Measurements from ENCODE around the gene EML4.
"Not testable (repeated sequence)": the region's sequence is repeated elsewhere in the genome, so short reads cannot be mapped to it uniquely, and the experiment has no call there.

The EML4 gene, protein sequence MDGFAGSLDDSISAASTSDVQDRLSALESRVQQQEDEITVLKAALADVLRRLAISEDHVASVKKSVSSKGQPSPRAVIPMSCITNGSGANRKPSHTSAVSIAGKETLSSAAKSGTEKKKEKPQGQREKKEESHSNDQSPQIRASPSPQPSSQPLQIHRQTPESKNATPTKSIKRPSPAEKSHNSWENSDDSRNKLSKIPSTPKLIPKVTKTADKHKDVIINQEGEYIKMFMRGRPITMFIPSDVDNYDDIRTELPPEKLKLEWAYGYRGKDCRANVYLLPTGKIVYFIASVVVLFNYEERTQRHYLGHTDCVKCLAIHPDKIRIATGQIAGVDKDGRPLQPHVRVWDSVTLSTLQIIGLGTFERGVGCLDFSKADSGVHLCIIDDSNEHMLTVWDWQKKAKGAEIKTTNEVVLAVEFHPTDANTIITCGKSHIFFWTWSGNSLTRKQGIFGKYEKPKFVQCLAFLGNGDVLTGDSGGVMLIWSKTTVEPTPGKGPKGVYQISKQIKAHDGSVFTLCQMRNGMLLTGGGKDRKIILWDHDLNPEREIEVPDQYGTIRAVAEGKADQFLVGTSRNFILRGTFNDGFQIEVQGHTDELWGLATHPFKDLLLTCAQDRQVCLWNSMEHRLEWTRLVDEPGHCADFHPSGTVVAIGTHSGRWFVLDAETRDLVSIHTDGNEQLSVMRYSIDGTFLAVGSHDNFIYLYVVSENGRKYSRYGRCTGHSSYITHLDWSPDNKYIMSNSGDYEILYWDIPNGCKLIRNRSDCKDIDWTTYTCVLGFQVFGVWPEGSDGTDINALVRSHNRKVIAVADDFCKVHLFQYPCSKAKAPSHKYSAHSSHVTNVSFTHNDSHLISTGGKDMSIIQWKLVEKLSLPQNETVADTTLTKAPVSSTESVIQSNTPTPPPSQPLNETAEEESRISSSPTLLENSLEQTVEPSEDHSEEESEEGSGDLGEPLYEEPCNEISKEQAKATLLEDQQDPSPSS

DNA sequence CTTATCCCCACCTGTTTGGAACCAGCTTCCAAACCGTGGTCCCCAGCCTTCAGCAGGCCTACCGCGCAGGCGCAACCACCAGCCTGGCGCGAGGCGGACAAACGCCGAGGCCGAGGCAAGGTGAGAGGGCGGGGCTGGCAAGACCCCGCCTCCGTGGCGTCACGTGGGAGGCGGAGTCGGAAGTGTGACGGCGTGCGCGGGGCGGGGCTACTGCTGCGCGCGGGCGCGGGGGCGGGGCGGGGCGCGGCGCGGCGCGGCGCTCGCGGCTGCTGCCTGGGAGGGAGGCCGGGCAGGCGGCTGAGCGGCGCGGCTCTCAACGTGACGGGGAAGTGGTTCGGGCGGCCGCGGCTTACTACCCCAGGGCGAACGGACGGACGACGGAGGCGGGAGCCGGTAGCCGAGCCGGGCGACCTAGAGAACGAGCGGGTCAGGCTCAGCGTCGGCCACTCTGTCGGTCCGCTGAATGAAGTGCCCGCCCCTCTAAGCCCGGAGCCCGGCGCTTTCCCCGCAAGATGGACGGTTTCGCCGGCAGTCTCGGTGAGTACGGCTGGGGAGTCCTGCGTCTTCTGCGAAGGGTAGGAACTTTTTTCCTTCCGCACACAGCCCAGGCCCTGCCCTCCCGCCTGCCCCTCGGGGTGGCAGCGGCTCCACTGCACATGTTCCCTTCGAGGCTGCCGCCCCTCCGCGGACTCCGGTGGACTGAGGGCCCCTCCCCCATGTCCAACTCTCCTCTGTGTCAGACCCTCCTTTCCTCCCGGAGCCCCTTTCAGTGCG, at the start of gene EML4:
TSS of gene EML4 (plus strand) at position 254 of the 774 bp plus-strand sequence. CDS start at position 513, 259 bp downstream.
- DNase-seq: peak; percentile 73

DNA sequence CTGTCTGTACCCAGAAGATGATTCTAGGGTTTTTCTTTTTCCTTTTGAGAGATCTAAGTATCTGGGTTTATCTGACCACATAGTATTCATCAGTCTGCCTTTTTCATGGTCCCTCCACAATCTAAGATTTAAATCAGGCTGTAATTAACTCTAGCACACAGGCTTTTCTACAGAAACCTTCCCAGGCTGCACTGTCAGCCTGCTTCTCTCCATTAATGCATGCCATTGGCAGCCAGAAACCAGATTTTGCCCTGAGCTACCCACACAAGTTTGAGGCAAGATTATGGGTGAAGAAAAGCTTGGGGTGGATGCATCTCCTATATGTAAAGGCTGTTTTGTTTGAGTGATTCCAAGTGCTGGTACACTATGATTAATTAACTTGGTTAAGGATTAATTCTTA, 45.7 kb upstream of the EML4 start:
- DNase-seq: no peak

GRCh38 chr2:42124011-42124785, 45.0 kb upstream of the EML4 start:
- DNase-seq: no peak

DNA sequence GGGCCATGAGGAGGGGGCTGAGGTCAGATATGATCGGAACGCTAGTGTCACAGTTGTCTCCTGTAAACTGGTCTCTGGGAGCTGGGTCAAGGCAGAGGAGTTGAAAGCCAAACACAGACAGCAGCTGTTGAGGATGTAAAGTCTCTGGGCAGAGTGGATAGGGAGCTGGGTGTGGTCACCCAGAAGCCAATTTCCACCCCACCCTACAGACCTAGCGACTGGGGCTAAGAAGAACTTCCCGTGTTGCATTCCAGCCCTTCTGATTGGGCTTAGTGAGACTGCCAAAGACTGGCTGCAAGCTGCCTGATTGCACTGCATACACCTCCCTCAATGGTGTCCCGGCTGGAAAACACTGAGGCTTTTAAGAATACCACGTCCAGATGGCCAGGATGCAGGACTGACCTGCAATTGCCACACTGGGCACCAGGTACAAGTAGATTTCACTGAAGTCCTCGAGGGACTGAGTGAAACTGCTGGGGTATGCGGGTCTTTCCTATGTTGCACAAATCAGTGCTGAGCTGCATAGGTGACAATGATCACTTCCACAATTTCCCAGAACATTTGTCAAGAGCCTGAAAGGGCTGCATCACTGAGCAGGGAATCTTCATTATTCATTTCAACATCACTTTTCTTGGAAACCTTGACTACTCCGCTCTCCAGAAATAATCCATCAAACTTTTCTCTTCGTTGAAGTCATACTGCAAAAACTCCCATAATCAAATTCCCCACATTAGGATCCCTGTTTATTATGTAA, 43.1 kb upstream of the EML4 start:
- no peak for DNase-seq

DNA sequence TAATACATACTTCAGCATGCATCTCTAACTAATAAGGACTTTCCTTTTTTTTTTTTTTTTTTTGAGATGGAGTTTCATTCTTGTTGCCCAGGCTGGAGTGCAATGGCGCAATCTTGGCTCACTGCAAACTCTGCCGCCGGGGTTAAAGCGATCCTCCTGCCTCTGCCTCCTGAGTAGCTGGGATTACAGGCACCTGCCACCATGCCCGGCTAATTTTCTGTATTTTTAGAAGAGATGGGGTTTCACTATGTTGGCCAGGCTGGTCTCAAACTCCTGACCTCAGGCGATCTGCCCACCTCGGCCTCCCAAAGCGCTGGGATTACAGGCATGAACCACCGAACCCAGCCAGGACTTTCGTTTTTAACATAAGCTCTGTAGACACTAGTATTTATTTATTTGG, 42.3 kb upstream of the EML4 start:
- DNase-seq: not testable (repeated sequence)

DNA sequence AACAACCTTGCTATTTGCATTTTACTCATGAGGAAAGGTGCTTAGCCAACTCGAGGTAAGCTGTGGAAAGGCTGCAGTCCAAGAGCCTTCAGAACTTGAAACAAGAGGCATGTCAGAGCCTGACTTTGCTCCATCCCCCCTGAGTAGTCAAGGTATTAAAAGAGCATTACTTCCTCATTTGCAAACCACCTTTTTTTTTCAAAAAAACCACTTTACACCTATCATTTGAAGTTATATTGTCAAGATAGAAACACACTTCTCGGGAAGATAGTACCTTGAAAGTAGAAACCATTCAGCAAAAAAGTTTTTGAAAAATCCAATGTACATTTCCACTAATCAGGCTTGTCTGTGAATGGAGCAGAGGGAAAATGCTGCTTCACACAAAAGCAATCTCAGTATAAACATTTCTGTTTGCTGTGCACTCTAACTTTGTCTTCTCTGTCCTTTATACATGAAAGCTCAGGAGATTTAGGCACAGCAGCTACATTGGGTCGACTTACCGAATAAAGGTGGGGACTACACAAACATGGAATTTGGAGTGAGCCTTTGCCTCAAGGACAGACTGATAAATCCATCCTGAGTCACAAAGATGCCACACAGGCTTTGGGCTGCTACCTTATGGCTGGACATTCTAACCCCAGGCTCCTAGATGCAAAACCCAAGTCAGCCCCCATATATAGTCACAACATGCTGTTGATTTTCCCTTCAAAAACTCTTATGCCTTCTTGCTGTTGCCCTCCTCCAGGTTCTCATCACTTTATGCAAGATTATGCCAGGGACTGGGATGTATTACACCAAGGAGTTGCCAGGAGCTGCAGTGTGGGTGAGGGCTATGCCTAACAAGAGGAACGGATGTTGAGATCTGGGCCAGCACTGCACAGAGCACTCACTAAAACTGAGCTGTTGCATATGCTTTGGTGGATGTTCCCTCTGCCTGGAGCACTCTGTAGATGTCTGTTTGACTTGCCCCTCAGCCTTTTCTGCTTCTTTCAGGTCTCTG, 41.4 kb upstream of the EML4 start:
- no peak for DNase-seq

- DNase-seq: no peak
Observed at GRCh38 chr2:42128721-42129486, 40.2 kb upstream of the EML4 start.

GRCh38 chr2:42129487-42129852, 39.7 kb upstream of the EML4 start:
- DNase-seq: no peak

DNA sequence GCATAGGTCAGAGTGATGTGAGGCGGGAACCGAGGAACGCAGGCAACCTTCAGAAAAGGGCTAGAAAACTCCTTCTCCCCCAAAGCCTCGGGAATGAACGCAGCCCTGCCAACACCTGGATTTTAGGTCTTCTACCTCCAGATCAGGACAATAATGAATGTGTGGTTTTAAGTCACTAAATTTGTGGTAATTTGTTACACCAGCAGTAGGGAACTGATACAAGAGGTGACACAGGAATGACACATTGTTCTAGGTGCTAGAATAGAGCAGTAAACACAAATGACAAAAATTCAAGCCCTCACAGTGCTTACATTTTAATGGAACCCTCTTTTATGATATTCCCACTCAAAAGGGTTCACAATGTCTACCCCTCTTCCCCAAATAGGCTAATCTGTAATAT, 39.2 kb upstream of the EML4 start:
- no peak for DNase-seq

GRCh38 chr2:42130858-42131257, 38.3 kb upstream of the EML4 start:
- DNase-seq: not testable (repeated sequence)

DNA sequence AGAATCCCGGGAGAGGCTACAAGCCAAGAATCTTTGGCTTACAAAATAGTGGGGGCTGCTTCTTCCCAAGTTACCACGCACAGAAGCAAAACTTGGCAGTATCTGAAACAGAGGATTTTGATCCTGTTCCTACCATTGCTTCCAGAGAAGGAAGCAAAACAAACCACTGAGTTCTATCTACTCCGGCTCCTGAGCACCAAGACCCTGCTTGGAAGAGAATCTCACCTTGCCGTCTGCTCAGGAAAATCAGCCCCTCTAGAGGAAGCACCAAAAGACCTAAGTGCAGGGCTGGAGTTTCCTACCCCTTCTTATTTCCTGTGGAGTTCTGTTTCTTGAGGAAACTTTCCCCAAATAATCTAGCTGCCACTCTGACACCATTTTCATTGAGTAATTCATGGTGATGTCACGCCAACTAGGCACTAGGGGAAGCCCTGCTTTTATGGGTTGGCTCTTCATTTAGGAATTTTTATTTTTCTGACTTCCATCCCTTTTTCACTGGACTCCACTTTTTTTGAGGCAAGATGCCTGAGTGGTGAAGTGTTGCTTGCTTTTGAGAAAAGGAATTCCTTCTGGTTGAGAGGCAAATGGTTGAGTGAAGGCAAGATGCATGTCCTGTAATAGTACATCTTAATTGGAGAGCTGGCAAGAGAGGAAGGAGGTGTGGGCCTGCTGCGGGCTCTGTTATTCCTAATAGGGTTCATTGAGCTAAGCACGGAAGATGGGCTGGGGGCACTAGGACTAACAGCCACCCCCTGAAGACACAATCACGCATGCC, 36.8 kb upstream of the EML4 start:
- DNase-seq: no peak

DNA sequence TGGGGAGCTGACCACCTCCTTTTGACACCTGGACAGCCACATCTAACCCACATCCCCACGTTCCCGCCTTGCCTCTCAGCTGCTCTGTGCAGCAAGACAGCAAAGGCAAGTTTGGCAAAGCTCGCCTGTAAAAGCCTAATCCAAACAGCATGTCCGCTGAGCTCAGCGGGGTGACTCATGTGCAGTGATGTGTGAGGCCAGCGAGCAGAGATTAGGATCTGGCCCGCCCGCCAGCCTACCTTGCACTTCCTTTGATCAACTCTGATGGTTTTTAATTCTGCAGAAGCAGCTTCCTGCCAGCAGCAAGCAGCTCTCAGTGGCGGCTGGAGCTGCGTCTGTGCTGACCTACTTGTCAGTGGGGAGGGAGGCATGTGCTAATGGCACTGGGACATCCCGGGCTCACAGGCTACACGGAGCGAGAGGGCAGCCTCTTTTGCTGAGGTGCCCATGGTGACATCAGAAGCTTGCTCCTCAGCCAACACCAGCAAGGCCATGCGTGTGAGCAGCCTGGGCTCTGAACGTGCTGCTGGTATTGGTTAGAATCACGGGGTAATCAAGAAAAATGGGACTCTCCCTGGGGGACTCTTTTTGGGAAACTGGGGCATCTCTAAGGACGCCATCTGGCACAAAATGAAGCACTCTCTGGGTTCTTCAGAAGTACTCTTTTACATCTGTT, 36.0 kb upstream of the EML4 start:
- peak; percentile 54 for DNase-seq

- DNase-seq: no peak
Observed at GRCh38 chr2:42133771-42134195, 35.4 kb upstream of the EML4 start.

GRCh38 chr2:42134401-42134932, 34.7 kb upstream of the EML4 start:
- DNase-seq: not testable (repeated sequence)

DNA sequence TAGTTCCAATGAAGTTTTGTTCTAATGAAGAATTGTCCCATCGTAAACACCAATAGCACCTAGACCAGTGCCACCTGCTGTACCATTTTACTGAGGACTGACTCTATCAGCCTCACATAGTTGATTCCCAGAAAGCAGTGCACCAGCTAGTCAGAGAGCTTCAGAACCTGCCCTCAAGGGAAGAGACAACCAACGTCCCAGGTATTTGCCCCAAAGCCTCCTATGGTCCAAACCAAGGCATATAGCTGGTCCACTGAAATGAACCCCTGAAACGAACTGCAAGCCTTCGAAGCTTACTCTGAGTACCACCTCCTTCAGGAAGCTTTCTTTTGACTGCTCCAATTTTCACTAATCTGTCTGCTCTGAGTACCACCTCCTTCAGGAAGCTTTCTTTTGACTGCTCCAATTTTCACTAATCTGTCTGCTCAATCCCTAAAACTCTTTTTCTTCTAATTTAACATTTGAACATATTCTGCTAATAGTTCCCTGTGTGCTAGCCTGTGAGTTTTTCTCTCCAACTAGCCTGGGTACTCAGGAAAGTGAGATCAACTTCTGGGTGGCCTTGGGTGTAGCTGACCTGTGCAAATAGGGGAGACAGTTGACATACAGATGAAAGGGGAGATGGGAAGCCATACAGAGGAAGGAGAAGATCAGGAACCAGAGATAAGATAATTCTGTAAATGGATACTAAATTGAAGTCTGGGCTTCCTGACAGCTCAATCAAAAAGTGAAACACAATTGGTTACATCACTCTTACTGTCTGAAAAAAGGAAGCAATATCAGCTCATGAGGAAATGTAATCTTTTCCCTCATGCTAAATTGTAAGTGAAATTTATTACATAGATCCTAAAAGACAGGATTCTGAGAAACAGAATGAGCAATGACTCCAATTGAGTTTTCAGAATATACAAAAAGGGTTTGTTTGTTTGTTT, 33.5 kb upstream of the EML4 start:
- DNase-seq: no peak

GRCh38 chr2:42136782-42137124, 32.4 kb upstream of the EML4 start:
- no peak for DNase-seq
